Activated CD8-positive, alpha-beta memory T cell treated with anti-CD3 and anti-CD28 coated beads, Interleukin-2, amount 50 U/mL, for 4 hours (primary cell): ENCODE results near the gene FADS6.

ENCODE experiments used
- DNase-seq: peaks from one replicate; pipeline ENCODE4 v3.0.0-alpha.2; 2020

FADS6 gene

DNA sequence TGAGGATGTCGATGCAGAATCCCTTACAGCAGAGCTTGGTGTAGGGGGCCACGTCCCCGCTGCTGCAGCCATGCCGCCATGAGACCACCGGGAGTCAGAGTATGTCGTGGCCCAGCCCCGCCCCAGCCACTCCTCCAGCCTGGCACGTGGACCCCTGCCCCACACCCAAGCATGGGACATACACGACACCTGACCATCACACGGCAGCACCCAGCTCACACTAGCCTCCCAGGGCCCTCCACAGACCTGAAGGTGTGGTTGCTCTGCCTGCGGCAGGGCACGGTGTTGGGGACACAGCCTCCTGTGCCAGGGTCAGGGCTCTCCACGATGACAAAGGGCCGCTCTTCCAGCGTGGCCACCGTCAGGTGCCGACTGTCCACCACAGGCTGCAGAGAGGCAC is 43.1 kb downstream of the FADS6 start:
- no peak for DNase-seq

DNA sequence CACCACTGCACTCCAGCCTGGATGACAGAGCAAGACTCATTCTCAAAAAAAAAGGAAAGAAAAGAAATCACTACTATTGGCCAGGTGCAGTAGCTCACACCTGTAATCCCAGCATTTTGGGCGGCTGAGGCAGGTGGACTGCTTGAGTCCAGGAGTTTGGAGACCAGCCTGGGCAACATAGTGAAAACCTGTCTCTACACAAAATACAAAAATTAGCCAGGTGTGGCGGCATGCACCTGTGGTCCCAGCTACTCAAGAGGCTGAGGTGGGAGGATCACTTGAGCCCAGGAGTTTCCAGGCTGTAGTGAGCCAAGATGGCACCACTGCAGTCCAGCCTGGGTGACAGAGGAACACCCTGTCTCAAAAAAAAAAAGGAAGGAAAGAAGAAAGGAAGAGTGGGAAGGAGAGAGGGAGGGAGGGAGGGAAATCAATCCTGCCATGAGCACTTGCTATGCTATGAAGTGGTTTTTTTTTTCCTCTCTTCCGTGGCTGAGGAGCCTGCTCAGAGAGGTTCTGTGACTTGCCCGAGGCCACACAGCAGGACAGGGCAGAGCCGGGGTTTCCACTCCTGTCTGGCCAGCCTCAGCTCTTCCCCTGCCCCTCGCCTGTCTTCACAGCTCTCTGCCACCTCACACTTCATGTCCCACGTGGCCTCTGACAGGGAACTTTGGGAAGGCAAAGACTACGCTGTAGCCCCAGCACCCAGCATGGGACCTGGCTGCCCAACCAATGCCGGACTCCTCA is 44.6 kb downstream of the FADS6 start:
- DNase-seq = no peak

- DNase-seq = no peak
Measured at GRCh38 chr17:74846621-74847020, 46.8 kb downstream of the FADS6 start.

GRCh38 chr17:74843352-74843627 is 50.1 kb downstream of the FADS6 start:
- DNase-seq = no peak

DNA sequence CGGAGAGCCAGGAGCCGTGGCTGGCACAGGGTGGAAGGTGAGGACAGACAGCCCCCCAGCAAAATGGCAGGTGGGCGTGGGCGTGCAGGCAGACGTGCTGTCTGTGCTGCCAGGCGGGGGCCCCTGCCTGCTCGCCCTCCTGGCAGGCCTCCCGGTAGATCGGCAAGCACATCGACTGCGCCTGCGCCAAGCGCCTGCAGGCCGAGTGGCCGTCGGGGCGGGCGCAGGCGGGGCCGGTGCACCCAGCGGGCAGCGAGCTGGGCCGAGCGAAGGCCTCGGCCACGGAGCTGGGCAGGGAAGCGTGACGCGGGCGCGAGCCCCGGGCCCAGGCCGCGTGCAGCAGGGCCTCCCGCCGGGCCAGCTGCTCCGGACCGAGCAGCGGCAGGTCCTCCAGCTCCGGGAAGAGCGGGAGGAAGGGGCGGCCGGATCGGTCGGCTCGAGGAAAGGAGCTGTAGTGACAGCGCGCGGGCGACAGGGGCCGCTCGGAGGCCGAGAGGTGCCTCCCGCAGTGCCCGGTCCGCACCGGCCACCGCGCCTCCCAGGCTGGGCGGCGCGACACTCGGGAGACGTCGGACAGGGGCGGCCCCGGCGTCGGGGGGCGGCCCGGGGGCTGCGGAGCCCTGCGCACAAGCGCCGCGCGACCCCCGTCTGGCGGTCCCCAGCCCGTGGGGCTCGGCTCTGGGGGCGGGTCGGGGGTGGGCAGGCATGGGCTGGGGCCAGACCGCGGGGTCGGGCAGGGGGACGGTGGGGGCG is 50.7 kb downstream of the FADS6 start:
- DNase-seq = no peak

DNA sequence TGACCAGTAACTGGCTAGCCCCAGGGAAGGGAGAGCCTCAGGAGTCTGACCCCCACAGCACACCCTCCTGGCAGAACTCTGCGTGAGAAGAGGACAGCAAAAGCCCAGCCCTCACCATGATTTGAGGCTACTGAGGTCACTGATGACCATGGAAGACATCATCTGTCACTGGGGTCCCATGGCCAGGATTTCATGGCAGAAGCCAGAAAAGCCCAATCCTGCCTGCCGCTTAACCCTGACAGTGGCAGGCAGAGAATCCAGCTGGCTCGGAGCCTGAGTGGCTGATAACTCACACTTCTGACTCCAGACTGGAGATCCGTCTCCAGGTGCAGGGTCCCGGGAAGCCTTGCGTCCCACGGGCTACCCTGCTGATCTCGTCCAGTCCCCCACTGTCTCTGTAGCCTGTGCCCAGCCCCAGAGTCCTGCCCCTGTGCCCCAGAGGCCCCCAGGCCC is 51.3 kb downstream of the FADS6 start:
- no peak for DNase-seq

DNA sequence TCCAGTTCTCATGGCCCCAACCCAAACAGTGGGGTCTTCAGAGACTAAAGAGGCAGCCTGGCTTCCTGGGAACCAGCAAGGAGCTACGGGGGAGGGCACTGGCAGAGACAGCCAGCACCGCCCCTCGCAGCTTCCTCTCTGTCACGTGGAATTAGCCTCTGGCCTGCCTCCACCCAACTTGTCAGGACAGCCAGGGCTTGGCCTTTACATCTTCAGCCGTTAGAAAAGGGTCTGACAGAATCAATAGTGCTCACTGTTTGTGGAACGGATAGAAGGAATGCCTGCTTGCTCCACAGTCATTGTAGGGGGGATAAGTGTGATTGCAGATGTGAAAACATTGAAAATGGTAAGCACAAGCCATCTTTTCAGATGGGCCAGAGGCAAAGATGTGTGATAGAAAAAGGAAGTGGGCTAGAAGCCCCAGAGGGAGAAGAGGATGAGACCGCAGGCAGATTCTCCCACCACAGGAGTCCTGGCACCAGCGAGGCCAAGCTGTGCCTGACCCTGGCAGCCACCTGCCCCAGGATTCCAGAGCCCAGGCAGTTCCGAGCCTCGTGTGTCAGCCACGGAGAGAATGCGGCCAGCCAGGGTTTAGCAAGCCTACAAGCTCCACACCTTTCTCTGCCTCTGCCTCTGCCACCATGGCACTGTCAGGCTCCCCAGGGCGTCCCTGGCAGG is 52.3 kb downstream of the FADS6 start:
- DNase-seq = no peak

GRCh38 chr17:74839990-74840852 is 53.2 kb downstream of the FADS6 start:
- no peak for DNase-seq

- no peak for DNase-seq
Measured at GRCh38 chr17:74838274-74838673, 55.2 kb downstream of the FADS6 start.

- no peak for DNase-seq
Measured at GRCh38 chr17:74836691-74837467, 56.6 kb downstream of the FADS6 start.

DNA sequence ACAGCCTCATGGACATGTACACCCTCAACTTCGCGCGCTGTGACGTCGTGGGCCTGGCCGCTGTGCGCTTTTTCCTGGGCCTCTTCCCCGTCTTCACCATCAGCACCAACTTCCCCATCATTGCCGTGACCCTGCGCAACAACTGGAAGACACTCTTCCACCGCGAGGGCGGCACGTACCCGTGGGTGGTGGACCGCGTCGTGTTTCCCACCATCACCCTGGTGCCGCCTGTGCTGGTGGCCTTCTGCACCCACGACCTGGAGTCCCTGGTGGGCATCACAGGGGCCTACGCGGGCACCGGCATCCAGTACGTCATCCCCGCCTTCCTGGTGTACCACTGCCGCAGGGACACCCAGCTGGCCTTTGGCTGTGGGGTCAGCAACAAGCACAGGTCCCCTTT is 57.2 kb downstream of the FADS6 start:
- DNase-seq = no peak

- DNase-seq = no peak
Measured at GRCh38 chr17:74833501-74834377, 59.7 kb downstream of the FADS6 start.

DNA sequence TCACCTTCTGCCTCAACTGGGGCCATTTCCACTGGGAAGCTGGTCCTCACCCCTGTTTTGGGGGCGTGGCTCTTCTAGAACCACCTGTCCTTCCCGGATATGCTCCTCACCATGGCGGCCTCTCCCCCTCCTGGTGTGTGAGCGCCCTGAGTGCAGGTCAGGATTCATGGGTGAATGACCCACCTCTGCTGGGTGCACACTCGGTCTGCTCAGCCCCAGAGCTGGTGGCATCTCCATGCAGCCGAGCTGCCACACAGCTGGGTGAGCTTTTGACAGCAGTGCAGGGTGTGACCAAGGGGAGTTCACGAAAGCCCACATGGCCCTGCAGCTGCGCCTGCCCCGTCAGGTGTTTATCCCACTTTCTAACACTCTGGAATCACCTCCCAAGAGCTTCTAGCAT is 61.0 kb downstream of the FADS6 start:
- DNase-seq = no peak

GRCh38 chr17:74831444-74832146 is 61.8 kb downstream of the FADS6 start:
- no peak for DNase-seq

- no peak for DNase-seq
Measured at GRCh38 chr17:74830861-74831260, 62.6 kb downstream of the FADS6 start.

GRCh38 chr17:74827800-74828199 is 65.6 kb downstream of the FADS6 start:
- no peak for DNase-seq
